ENCODE results near the gene ANXA9. TPM values are rescaled to one million over a fixed set of nuclear protein-coding genes. Genes with fewer than 3 reads are reported as not detected.

ANXA9 gene, protein sequence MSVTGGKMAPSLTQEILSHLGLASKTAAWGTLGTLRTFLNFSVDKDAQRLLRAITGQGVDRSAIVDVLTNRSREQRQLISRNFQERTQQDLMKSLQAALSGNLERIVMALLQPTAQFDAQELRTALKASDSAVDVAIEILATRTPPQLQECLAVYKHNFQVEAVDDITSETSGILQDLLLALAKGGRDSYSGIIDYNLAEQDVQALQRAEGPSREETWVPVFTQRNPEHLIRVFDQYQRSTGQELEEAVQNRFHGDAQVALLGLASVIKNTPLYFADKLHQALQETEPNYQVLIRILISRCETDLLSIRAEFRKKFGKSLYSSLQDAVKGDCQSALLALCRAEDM
- total RNA-seq = 0.04 TPM
- 1 to 10 TPM; 2.1 to 3.5 (median 2.5) TPM for polyA plus RNA-seq (ENCODE audit: insufficient read depth in 1 of 8, insufficient read length in 8 of 8, low replicate concordance in 1 of 8)
- long read RNA-seq, donor 1 = 0 reads
- long read RNA-seq, donor 2 = 0 reads
- long read RNA-seq, donor 3 = 0 reads
- long read RNA-seq, donor 4 = 0 reads
- long read RNA-seq, donor 5 = 0 reads
- long read RNA-seq, donor 6 = 0 reads
- long read RNA-seq, donor 7 = 0 reads
- long read RNA-seq, donor 8 = 0 reads
- long read RNA-seq, donor 9, partial matches to known transcripts = 15 of 15 reads
- long read RNA-seq, donor 9, other reads (novel, unspliced or antisense) = 0 of 15 reads
- long read RNA-seq, donor 10, partial matches to known transcripts = 16 of 16 reads
- long read RNA-seq, donor 10, other reads (novel, unspliced or antisense) = 0 of 16 reads
- long read RNA-seq, donor 11 = 0 reads

DNA sequence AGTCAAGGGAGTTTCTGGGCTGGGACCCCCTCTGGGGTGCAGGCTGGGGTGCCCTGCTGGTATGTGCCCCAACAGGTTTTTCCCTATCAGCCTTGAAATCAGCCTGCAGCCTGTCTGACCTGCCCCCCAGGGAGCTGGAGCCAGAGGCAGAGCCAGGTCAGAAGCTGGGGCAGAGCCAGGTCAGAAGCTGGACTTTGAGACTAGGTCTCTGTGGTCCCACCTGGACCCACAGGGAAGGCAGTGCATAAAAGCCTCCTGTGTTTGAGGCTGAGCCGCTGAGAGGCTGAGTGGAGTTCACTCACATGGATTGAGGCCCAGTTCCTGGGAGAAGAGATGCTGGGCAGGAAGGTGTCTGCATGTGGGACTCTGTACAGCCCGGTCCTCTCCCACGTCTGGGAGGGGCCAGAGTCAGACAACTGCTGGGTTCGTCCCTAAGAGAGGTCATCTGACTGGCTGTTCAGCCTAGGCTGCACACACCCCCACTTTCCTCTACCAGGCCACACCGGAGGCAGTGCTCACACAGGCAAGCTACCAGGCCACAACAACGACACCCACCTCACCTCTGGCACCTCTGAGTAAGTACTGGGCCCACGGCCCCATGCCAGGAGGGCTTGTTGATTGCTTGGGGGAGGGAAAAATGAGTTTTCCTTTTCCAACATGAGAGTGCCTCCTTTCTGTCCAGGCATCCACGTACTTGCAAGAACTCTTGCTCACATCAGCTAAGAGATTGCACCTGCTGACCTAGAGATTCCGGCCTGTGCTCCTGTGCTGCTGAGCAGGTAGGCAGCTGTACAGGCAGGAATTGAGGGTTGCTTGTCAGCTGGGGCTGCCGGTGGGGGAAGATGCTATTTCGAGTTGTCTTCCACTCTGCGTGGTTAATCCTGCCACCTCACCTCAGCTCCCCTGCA, at the start of gene ANXA9:
ANXA9 (plus strand) TSS at position 488 of the 908 bp plus-strand sequence. CDS start 814 bp downstream, outside the sequence.
- Histone ChIP-seq H3K9me3 (replicated peaks; ENCODE audit: control insufficient read depth, low read depth, low read length) (no peaks in the 10 kb centered on the region), H3K36me3 (ENCODE audit: control insufficient read depth, insufficient read depth, low read length) (no peaks in the 10 kb centered on the region), H3K4me1 (ENCODE audit: control insufficient read depth, insufficient read depth, low read length) (peaks cover 12% of the 10 kb centered on the region), H3K27me3 (ENCODE audit: control insufficient read depth, insufficient read depth, low read length) (no peaks in the 10 kb centered on the region), H3K4me3 (ENCODE audit: low read length) (no peak within 1 kb of the TSS), H3K27ac (ENCODE audit: low read length) (no peak within 1 kb of the TSS)
- no peak for DNase-seq
- WGBS (ENCODE audit: insufficient coverage) = 25% methylated on average over 5 of the region's 12 CpGs

DNA sequence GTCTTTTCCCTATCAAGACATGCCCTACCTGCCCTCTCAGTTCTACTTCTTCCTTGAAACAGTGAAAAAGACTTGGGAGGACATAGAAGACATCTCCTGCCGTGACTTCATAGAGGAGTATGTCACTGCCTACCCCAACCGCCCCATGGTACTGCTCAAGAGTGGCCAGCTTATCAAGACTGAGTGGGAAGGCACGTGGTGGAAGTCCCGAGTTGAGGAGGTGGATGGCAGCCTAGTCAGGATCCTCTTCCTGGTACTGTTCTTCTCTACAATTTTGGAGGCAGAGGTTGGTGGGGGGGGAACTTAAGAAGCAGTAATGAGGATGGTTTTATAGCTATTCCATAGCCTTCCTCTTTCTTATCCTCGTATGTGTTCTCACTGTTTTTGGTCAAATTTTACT, 37.2 kb upstream of the ANXA9 start:
- Histone ChIP-seq H3K4me1 (ENCODE audit: control insufficient read depth, insufficient read depth, low read length) (no peaks in the 10 kb centered on the region), H3K9me3 (replicated peaks; ENCODE audit: control insufficient read depth, low read depth, low read length) (no peaks in the 10 kb centered on the region), H3K27ac (ENCODE audit: low read length) (no peak overlapping the region), H3K27me3 (ENCODE audit: control insufficient read depth, insufficient read depth, low read length) (no peaks in the 10 kb centered on the region), H3K36me3 (ENCODE audit: control insufficient read depth, insufficient read depth, low read length) (peaks cover 88% of the 10 kb centered on the region), H3K4me3 (ENCODE audit: low read length) (no peak overlapping the region)
- 93% methylated on average over 2 of the region's 5 CpGs for WGBS (ENCODE audit: insufficient coverage)
- no peak for DNase-seq

DNA sequence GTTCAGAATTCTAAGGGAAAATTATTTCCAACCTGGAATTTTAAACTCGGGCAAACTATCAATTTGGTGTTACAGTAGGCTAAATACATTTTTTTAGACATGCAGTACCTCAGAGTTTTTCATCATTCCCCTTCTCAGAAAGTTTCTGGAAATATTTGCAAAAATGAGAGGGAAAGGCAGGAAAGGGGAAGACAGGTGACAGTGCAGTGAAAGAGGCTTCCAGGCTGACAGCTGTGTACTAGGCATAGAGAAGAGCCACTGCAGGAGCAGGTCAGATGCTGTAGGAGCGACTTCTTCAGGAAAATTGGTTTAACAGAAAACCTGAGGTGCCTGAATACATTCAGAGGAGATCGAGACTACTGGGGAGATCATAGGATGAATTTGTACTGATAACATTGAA, 27.4 kb upstream of the ANXA9 start:
- DNase-seq = no peak
- H3K27me3 ChIP-seq (ENCODE audit: control insufficient read depth, insufficient read depth, low read length) = no peaks in the 10 kb centered on the region
- WGBS (ENCODE audit: insufficient coverage) = no CpG with 5 or more reads among the region's 3 CpGs

DNA sequence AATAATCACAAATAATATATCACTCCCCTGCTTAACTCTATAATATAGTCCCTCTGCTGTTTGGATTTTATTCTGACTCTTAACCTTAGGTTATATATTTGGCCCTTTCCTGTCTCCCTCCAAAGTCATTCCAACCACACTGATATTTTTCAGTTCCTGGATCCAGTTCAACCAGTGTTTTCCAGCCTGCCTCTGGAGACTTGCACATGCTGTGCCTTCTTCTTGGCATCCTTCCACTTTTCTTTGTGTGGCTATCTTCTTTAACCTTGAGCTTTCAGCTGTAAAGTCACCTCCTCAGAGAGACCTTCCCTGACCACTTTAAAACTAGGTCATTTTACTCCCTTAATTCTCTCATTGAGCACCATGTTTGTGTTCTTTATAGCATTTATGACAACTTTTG, 26.8 kb upstream of the ANXA9 start:
- no peak overlapping the region for H3K4me3 ChIP-seq (ENCODE audit: low read length)
- no peaks in the 10 kb centered on the region for H3K9me3 ChIP-seq (replicated peaks; ENCODE audit: control insufficient read depth, low read depth, low read length)
- no peak overlapping the region for H3K27ac ChIP-seq (ENCODE audit: low read length)
- DNase-seq = no peak
- H3K36me3 ChIP-seq (ENCODE audit: control insufficient read depth, insufficient read depth, low read length) = peaks cover 51% of the 10 kb centered on the region
- no peaks in the 10 kb centered on the region for H3K4me1 ChIP-seq (ENCODE audit: control insufficient read depth, insufficient read depth, low read length)
- no peaks in the 10 kb centered on the region for H3K27me3 ChIP-seq (ENCODE audit: control insufficient read depth, insufficient read depth, low read length)

More for the DNA sequence above, 27.4 kb upstream of the ANXA9 start:
- Histone ChIP-seq H3K4me3 (ENCODE audit: low read length) (no peak overlapping the region), H3K9me3 (replicated peaks; ENCODE audit: control insufficient read depth, low read depth, low read length) (no peaks in the 10 kb centered on the region), H3K27ac (ENCODE audit: low read length) (no peak overlapping the region), H3K4me1 (ENCODE audit: control insufficient read depth, insufficient read depth, low read length) (no peaks in the 10 kb centered on the region), H3K36me3 (ENCODE audit: control insufficient read depth, insufficient read depth, low read length) (peaks cover 54% of the 10 kb centered on the region)

DNA sequence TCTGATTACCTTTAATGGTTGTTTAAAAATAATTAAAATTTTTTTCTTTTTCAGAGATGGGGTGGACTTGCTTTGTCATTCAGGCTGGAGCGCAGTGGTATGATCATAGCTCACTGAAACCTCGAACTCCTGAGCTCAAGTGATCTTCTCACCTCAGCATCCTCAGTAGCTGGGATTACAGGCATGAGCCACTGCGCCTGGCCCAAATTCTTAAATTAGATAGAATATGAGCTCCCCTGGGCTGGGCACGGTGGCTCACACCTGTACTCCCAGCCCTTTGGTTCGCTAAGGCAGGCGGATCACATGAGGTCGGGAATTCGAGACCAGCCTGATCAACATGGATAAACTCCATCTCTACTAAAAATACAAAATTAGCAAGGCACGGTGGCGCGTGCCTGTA, 24.4 kb upstream of the ANXA9 start:
- Histone ChIP-seq H3K4me3 (ENCODE audit: low read length) (no peak overlapping the region), H3K4me1 (ENCODE audit: control insufficient read depth, insufficient read depth, low read length) (no peaks in the 10 kb centered on the region), H3K27ac (ENCODE audit: low read length) (no peak overlapping the region), H3K27me3 (ENCODE audit: control insufficient read depth, insufficient read depth, low read length) (no peaks in the 10 kb centered on the region), H3K36me3 (ENCODE audit: control insufficient read depth, insufficient read depth, low read length) (peaks cover 53% of the 10 kb centered on the region), H3K9me3 (replicated peaks; ENCODE audit: control insufficient read depth, low read depth, low read length) (no peaks in the 10 kb centered on the region)
- no peak for DNase-seq
- WGBS (ENCODE audit: insufficient coverage) = 86% methylated on average over 4 of the region's 11 CpGs

DNA sequence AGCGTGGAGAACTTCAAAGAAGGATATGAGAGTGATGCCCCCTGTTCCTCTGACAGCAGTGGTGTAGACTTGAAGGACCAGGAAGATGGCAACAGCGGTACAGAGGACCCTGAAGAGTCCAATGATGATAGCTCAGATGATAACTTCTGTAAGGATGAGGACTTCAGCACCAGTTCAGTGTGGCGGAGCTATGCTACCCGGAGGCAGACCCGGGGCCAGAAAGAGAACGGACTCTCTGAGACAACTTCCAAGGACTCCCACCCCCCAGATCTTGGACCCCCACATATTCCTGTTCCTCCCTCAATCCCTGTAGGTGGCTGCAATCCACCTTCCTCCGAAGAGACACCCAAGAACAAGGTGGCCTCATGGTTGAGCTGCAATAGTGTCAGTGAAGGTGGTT, 21.4 kb upstream of the ANXA9 start:
- no peaks in the 10 kb centered on the region for H3K27me3 ChIP-seq (ENCODE audit: control insufficient read depth, insufficient read depth, low read length)
- no peak for DNase-seq
- H3K4me1 ChIP-seq (ENCODE audit: control insufficient read depth, insufficient read depth, low read length) = no peaks in the 10 kb centered on the region
- 100% methylated on average over 3 of the region's 7 CpGs for WGBS (ENCODE audit: insufficient coverage)
- no peak overlapping the region for H3K27ac ChIP-seq (ENCODE audit: low read length)
- H3K36me3 ChIP-seq (ENCODE audit: control insufficient read depth, insufficient read depth, low read length) = peaks cover 62% of the 10 kb centered on the region
- no peak overlapping the region for H3K4me3 ChIP-seq (ENCODE audit: low read length)
- no peaks in the 10 kb centered on the region for H3K9me3 ChIP-seq (replicated peaks; ENCODE audit: control insufficient read depth, low read depth, low read length)

DNA sequence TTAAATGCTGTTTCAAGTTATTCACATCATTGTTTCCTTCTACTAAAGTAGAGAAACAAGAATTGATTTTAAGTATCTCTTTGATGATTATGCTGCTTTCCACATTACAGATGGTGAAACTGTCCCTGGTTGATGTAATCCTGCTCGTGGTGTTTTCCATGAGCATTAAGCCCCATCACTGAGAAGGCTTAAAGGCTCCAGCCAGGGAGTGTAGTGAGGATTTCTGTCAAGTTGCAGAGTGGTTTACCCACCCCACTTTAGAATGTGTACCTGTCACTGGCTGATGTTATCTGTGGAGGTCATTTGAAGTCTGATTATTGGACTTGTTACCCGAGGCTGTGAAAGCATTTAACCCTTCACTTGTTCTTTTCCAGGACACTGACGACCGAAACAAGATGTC, 20.3 kb upstream of the ANXA9 start:
- DNase-seq = no peak
- WGBS (ENCODE audit: insufficient coverage) = no CpG with 5 or more reads among the region's 4 CpGs
- no peak overlapping the region for H3K27ac ChIP-seq (ENCODE audit: low read length)
- H3K4me1 ChIP-seq (ENCODE audit: control insufficient read depth, insufficient read depth, low read length) = no peaks in the 10 kb centered on the region
- H3K27me3 ChIP-seq (ENCODE audit: control insufficient read depth, insufficient read depth, low read length) = no peaks in the 10 kb centered on the region
- no peaks in the 10 kb centered on the region for H3K9me3 ChIP-seq (replicated peaks; ENCODE audit: control insufficient read depth, low read depth, low read length)
- H3K4me3 ChIP-seq (ENCODE audit: low read length) = no peak overlapping the region
- peaks cover 69% of the 10 kb centered on the region for H3K36me3 ChIP-seq (ENCODE audit: control insufficient read depth, insufficient read depth, low read length)

DNA sequence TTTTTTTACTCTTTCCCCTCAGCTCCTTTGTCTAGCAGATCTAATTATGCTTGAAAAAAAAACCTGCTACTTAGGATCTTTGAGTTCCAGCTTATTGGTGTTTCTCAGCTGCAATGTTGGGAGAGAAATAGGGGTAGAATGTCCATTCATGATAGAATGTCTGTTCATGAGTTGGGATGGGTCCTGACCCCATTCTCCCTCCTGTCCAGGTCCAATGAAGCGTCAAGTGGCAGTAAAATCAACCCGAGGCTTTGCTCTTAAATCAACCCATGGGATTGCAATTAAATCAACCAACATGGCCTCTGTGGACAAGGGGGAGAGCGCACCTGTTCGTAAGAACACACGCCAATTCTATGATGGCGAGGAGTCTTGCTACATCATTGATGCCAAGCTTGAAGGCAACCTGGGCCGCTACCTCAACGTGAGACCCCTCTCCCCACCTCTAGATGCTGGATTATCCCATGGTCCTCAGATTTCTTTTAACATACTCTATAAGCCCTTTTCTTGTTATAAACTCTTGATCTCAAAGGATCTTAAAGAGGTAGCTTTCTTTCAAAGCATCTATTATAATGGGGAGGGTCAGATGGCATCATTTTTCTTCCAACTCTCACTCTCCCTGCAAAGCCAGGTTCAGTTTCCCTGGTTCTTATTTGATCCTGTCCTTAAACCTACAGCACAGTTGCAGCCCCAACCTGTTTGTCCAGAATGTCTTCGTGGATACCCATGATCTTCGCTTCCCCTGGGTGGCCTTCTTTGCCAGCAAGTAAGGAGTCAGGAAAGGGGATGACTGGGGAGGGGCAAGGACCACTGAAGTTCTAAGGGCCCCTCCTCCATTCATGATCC, 18.6 kb upstream of the ANXA9 start:
- 94% methylated on average over 4 of the region's 10 CpGs for WGBS (ENCODE audit: insufficient coverage)
- no peaks in the 10 kb centered on the region for H3K27me3 ChIP-seq (ENCODE audit: control insufficient read depth, insufficient read depth, low read length)

DNA sequence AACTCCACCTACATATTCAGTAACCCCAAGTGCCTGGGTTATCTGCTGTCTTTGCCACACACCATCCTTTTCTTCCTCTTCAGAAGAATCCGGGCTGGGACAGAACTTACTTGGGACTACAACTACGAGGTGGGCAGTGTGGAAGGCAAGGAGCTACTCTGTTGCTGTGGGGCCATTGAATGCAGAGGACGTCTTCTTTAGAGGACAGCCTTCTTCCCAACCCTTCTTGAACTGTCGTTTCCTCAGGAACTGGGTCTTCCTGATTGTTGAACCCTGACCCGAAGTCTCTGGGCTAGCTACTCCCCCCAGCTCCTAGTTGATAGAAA, 18.0 kb upstream of the ANXA9 start:
- Histone ChIP-seq H3K27me3 (ENCODE audit: control insufficient read depth, insufficient read depth, low read length) (no peaks in the 10 kb centered on the region), H3K27ac (ENCODE audit: low read length) (no peak overlapping the region), H3K4me3 (ENCODE audit: low read length) (no peak overlapping the region), H3K4me1 (ENCODE audit: control insufficient read depth, insufficient read depth, low read length) (no peaks in the 10 kb centered on the region), H3K36me3 (ENCODE audit: control insufficient read depth, insufficient read depth, low read length) (peaks cover 84% of the 10 kb centered on the region), H3K9me3 (replicated peaks; ENCODE audit: control insufficient read depth, low read depth, low read length) (no peaks in the 10 kb centered on the region)
- no peak for DNase-seq
- WGBS (ENCODE audit: insufficient coverage) = no CpG with 5 or more reads among the region's 5 CpGs

More for the DNA sequence above, 18.6 kb upstream of the ANXA9 start:
- Histone ChIP-seq H3K36me3 (ENCODE audit: control insufficient read depth, insufficient read depth, low read length) (peaks cover 81% of the 10 kb centered on the region), H3K27ac (ENCODE audit: low read length) (no peak overlapping the region), H3K4me3 (ENCODE audit: low read length) (no peak overlapping the region), H3K9me3 (replicated peaks; ENCODE audit: control insufficient read depth, low read depth, low read length) (no peaks in the 10 kb centered on the region), H3K4me1 (ENCODE audit: control insufficient read depth, insufficient read depth, low read length) (no peaks in the 10 kb centered on the region)
- DNase-seq = no peak

Measured in muscle of leg (tissue), 16 donors.